HG03469 (cell line): ENCODE data around the gene QRICH1.

Source experiments
- ATAC-seq: cut with Tn5 transposase; IDR thresholded peaks from one replicate; pipeline ENCODE4 v1.9.1; 2021; ENCODE audit warnings: mild to moderate bottlenecking, moderate library complexity, moderate number of reproducible peaks; ENCODE audit not compliant: unreplicated experiment

Gene QRICH1

DNA sequence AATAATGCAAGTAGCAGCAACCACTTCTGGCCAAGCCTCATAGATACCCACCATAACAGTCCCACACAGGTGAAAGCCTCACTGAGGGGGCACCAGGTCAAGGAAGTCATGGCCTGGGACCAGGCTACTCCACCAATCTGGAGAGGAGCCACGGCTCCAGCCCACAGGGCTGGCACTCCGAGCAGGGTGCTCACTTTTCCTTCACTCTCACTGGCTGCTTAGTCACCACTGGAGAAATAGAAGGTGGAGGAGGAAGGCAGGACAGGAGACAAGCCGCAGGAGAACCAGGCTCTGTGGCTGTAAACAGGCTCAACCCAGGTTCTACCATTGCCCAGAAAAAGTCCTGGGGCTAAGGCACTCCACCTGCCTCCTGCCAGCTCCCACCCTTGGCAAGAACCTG lies 25.6 kb upstream of the QRICH1 start:
- no peak for ATAC-seq

DNA sequence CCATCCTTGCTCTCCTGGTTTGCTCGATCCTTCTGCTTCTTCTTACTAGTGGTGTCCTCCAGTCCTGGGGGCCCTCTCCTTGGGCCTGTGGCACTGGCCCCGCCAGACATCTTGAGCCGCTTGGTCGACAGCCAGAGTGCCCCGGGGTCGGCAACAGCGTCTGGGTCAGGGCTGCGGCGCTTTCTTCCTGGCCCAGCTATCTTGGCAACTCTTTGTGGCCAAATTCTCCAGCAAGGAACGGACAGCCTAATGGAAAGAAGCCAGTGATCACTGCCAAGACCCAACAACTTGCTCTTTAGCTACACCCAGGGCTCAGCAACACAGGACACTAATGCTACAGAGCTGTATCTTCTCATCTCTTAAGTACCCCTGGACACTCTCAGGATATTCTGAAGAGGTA lies 25.2 kb upstream of the QRICH1 start:
- ATAC-seq = no peak

DNA sequence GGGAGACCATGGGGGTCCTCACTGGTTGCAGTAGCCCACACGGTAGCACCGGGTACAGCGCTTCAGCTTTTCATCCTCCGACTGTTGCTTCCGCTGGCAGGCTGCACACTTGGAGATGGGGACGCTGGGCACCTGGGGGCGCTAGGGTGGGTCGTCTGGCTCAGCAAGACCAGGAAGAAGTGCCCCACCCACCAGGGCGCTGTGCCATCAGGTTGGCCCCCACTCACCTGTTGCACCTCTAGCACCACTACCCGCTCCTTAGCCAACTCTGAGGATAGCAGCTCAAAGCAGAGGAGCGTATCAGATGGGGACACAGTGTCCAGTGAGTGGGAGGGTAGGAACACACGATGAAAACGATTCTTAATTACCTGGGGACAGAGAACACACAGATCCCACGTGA lies 18.4 kb upstream of the QRICH1 start:
- ATAC-seq = no peak

DNA sequence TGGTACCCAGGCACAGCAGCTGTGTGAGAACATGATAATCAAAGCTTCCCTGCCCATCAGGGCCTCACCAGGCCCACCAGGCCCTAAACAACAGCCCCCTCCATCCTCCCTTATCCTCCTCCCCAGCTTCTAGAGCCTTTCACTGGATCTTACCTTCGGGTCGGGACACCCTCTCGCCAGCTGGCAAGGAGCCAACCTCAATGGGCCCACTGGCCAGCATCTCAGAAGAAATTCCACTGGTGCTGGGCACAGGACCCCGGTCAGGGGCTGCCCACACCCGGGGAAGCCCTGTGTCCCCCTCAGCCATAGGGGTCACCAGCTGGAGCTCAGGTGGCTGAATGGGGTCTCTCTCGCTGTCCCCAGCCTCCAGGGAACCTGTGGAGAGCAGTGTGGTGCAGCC lies 17.5 kb upstream of the QRICH1 start:
- ATAC-seq = no peak

DNA sequence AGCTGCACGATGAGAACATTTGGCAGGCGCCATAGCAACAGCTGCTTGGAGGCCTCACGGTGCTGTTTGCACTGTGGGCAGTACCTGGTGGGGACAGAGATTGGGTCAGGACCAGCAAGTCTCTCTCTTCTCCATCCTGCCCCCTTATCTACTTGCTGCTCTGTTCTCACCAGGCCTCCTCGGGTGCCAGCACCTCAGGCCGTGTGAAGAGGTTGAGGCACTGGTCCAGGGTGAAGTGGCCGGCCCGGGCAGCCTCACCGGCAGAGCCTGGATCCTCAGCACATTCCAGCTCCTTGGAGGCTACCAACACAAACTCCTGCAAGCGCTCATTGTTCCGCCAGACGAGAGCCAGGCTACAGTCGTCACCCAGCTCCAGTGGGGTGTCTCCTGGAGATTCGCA lies 16.9 kb upstream of the QRICH1 start:
- ATAC-seq = no peak

DNA sequence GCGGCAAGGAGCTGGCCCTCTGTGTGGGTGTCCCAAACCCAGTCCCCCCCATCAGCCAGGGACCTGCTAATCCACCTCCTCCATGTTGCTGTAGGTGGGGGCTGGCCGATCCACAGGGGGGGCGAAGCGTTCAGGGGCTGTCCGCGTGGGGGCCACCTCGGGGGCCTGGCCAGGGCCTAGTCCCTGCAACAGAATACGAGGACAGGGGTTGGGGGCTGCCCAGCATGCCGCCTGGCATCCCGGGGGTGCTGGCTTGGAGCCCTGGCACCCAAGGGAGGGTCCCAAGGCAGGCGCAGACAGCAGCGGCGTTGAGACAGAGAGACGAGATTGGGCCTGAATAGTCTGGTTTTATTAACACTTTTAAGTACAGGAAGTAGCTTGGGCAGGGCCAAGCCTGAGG lies 14.5 kb upstream of the QRICH1 start:
- no peak for ATAC-seq

DNA sequence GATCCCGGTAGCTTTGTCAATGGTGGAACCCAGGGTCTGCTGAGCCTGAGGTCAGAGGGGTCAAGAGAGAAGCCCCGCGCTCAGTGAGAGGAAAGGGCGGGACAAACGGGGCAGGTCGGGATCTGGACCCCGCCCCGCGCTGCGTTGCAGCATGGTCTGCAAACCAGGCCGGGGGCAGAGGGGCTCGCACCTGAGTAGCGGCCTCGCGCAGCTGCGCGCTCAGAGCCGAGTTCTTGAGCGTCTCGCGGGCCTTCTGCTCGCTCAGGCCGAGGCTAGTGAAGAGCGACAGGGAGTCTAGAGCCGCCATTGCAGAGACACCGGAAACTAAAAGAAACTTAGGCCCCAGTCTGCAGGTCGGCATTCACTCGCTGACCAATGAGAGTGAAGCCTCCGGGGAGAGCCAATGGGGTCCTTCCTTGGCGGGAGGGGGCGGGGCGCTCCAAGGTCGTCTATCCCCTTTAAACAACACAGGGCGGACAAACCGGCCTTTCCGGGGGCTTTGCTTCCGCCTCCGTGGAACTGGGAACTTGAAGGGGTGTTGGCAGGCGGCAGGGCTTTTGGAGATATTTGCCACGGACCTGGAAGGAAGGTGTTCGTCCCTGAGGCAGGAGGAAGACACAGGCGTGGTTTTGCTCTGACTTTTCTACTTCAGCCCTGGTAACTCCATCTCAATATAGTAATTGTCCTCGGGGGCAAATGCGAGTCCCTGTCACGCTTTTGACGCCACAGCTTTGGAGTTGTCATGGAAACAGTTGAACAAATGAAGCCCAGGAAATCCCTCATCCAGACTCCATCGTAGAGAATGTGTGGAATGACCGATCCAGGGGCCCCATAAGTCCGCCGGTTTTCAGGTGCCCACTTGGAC lies 10.8 kb upstream of the QRICH1 start, which contains the start of gene QARS1:
TSS of gene QARS1 (minus strand) at position 331 of the 865 bp plus-strand sequence. CDS start at position 307, 24 bp downstream.
- peak; percentile 65 for ATAC-seq

DNA sequence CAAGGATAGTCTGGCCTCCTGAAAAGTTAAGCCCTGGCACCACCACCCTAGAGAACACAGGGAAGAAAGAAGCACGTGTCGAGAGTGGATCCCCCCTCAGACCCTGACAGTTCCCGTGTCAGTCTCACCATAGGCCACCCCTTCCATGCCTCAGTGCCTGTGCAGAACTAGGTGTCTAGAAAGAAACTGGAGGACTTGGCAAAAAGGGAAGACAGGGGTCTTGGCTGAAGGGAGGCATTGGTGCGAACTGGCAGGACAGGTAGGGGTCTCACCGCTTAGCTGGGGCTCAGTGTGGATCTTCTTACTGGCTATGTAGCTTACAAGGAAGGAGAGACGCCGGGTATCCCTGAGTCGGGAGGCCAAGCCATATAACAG lies 10.2 kb upstream of the QRICH1 start:
- ATAC-seq = no peak

DNA sequence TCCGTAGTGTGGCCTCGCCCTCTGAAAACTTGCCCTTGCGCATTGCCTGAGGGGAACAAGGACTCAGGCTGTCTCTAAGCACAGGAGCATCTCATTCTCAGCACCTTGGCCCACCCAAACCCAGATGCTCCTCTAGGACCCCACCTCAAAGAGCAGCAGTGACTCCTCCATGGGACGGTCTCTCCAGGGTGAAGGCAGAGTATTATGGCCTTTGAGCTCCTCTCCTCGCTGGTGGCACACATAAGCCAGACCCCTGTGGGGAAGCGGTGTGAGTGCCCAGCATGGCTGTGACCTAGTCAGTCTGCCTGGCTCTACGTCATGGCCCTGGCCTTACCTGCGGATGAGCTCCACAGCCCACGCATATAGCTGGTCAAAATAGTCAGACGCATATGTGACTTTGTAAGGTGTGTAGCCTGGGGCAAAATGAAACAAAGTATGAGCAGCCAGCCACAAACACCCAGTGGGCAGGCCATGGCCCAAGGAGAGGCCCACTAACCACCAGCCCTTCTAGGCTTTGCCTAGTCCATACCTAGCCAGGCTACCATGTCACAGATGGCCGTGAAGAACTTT lies 6.3 kb upstream of the QRICH1 start:
- no peak for ATAC-seq

DNA sequence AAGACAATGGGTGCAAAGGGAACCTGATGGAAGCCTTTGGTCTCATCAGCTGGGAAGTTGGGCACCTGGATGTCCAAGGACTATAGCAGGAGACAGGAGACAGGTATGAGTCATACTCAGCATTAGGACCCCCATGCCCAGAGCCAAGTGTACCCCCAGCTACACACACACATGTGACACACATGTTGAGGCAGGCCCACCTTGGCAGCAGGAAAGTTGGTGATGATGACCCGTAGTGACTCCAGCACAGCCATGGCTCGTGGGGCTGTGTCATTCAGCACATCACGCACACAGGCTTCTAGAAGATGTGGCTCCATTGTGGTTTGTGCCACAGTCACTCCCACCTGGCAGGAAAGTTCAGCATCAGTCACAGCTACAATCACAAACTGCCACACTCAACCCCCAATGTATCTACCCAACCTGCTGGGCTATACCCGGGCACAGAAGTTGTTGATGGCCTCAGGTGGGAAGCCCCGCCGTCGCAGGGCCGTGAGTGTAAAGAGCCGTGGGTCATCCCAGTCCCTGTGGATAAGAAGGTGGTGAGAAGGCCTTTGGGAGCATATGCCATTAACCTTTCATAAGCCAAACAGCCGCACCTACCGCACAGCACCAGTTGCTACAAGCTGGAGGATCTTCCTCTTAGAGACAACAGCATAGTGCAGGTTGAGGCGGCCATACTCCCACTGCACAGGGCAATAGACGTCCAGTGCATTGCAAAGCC lies 5.2 kb upstream of the QRICH1 start:
- ATAC-seq = no peak

DNA sequence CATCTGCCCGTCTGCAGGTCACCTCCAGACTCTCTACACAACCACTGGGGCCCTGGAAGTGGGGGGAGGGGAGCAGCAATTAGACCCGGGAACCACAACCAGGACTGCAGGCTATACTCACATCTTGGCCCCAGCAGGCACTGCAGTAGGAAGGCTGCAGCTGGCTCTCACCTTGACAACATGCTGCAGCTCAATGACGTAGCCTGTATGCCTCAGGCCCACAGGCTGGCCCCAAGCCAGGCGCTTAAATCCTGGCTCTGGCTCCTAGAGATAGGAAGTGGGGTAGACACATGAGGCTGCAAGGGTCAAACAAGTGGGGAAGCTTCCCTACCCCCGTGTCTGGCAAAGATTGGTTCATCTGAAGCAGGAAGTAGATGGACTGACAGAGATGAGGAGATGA lies 4.6 kb upstream of the QRICH1 start:
- ATAC-seq = no peak

DNA sequence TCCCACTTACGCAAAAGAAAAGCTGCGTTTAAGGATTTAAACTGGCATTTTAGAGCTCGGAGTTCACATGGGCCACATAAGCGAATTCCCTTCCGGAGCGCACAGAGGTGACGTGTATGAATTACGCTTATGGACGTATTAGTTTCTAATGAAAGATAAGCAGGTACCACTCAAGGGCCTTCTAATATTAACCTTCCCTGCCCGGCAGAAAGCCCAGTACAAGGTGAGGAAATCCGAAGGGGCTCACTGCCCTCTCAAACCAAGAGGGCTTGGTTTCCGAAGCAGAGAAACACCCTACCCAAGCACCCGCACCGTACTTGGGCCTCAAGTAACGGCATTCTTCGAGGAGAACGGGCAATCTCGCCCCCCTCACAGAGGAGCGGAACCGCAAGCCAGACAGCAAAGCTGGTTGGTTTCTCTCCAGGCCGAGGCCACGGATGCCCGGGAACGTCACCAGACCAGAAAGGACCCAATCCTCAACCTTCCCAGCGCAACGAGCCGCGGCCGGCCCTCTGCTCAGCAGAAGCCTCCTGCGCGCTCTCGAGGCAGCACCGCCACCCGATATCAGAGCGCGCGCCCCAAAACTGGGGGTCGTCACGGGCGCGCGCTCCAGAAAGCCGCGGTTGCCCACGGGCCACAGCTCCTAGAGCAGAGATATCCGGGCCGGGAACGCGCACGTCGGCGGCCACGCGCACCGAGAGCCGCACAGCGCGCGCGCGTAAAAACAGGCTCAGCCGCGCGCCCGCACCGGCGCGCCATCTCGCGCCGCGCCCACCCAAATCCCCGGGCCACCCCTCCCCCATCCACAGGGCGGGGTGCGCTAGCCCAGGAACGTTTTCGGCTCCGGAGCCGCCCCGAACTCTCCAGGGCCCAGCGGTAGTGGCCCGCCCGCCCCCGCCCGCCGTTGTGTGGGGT lies 676 bp downstream of the QRICH1 start:
- peak; percentile 15 for ATAC-seq

DNA sequence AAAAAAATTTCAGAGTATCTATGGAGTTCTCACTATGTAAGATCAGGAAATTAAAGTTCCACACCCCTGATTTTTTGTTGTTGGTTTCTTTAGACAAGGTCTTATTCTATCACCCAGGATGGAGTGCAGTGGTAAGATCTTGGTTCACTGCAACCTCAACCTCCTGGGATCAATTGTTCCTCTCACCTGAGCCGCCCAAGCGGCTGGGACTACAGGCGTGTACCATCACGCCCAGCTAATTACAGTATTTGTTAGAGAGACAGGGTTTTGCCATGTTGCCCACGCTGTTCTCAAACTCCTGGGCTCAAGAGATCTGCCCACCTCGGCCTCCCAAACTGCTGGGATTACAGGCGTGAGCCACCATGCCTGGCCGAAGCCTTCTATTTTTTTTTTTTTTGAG lies 12.4 kb downstream of the QRICH1 start:
- no peak for ATAC-seq

DNA sequence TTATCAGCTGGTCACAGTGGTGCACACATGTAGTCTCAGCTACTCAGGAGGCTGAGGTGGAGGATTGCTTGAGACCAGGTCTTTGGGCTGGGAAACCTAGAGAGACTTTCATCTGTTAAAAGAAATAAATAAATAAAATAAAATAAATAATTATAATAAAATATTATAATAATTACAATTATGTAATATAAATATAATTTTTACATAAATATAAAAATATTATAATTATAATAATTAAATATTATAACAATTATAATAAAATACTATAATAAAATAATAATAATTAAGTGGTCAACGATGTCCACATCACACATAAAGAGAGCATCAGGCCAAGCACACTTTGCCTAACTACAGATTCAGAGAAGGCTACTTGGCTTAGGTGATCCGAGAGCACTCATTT lies 14.6 kb downstream of the QRICH1 start:
- ATAC-seq = no peak

DNA sequence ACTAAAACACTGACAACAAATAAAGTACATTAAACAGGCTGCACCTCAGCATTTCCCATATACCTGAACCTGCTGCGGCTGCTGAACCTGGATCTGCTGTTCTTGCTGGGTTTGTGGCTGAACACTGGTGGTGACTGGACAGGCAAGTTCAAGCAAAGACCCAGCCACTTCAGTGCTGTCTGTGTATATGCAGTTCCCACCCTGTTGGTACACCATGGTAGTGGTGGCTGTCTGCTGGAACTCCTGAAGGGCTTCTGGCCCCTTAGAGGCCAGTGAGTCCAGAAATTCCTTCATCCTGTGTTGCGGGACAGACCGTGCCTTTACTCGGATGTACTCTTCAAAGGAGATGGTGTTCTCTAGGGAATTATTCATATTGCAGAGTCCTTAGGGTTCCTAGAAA lies 17.2 kb downstream of the QRICH1 start:
- no peak for ATAC-seq

DNA sequence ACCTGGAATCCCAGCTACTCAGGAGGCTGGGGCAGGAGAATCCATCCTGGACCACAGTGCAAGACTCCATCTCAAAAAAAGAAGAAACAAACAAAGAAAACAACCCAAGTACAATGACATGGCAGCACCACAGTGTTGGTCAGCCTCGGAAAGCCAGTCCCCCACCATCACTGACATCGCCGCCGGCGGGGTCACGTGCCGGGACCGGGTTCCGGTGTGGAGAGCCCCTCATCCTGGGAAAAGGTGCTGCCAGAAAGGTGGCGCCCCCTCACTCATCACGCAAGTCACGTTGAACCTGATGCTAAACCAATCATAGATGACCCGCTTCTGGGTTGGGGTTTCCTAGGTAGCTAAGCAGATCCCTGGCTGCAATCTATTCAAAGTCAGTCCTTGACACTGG lies 17.8 kb downstream of the QRICH1 start:
- ATAC-seq = no peak

DNA sequence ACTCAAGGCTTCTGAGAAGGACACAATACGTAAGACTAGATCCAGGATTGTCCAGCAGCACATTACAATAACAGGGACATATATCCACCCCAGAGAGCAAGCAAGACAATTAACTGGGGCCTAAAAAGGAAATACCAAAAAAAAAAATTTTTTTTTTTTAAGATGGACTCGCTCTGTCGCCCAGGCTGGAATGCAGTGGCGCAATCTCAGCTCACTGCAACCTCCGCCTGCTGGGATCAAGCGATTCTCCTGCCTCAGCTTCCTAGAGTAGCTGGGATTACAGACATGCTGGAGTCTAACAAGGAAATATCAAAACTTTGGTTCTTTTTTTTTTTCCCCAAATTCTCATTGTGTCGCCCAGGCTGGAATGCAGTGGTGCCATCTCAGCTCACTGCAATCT lies 35.9 kb downstream of the QRICH1 start:
- no peak for ATAC-seq

DNA sequence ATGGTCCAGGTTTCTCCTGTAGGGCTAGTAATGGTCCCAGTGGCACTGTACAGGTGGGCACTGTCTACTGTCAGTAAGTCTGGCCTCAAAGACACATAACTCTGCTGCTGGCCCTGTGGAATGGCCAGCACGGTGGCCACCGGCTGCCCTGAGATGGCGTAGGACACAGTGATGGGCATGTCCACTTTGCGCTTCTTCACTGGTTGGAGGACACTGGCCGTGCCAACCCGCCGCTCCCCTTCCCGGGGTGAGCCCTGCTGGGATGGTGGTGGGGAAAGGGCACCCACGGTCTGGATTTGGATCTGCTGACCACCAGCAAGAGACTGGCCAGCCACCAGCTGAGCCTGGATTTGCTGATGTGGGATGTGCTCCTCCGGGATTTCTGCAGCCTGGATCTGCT lies 36.6 kb downstream of the QRICH1 start:
- ATAC-seq = no peak

DNA sequence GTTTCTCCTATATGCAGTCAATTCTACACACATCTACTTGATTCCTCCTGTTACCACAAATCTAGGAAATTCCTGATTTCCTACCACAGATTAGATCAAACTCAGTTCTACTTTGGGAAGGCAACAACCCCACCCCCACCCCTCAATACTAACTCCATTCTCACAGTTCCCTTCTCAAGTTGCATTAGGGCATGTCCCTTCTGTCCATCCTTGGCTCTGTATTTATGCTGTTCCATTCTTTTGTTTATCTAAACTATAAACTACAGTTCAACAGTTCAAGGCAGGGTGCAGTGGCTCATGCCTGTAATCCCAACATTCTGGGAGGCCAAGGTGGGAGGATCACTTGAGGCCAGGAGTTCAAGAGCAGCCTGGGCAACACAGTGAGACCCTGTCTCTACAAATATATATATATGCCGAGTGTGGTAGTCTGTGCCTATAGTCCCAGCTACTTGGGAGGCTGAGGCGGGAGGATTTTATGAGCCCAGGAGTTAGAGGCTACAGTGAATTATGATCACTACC lies 39.5 kb downstream of the QRICH1 start:
- no peak for ATAC-seq

DNA sequence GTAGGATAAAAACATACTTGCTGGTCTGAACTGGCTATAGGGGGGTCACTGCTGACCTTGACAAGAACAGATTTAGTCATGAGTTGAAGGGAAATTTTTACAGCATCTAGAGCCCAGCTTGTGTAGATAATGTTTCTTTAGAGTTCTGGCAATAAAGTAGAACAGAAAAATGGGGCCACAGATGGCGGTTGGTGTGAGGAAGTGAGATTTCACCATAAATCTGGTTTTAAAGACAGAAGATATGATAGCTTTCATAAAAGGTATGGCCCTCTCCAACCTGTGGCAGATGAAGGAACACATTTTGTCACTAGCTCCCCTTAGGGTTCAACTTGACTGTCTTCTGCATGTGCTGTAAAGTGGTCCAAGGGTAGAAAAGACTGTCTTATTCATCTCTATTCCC lies 40.3 kb downstream of the QRICH1 start:
- no peak for ATAC-seq

DNA sequence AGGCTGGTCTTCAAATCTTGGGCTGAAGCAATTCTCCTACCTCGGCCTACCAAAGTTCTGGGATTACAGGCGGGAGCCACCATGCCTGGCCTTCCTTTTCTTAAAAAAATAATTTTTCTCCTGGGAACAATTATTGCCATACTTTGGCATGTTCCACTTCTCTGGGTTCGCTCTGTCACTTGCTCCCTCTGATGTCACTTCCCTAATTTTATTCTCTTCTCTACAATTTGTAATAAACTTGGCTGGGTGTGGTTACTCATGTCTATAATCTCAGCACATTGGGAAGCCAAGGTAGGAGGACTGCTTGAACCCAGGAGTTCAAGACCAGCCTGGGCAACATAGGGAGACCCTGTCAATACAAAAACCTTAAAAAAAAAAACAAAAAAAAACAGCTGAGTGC lies 58.6 kb downstream of the QRICH1 start:
- no peak for ATAC-seq
